ENCODE measurements around the gene OR9Q1.

The OR9Q1 gene

GRCh38 chr11:58164389-58164788 lies 140.7 kb downstream of the OR9Q1 start:
- no peak for TF ChIP-seq CTCF (IDR thresholded peaks at IDR 0.05; ENCODE audit: low read length, missing control alignments)
- DNase-seq (ENCODE audit: low read depth), result no peak
- no peak overlapping the region for H3K4me3 ChIP-seq (replicated peaks; ENCODE audit: low read depth, low read length)

- TF ChIP-seq CTCF (IDR thresholded peaks at IDR 0.05; ENCODE audit: low read length, missing control alignments), result no peak
- no peak overlapping the region for H3K4me3 ChIP-seq (replicated peaks; ENCODE audit: low read depth, low read length)
- DNase-seq (ENCODE audit: low read depth), result no peak
Measured at GRCh38 chr11:58164990-58165389, 141.3 kb downstream of the OR9Q1 start.

- DNase-seq (ENCODE audit: low read depth), result no peak
- TF ChIP-seq CTCF (IDR thresholded peaks at IDR 0.05; ENCODE audit: low read length, missing control alignments), result no peak
Measured at GRCh38 chr11:58165504-58166106, 141.9 kb downstream of the OR9Q1 start.

GRCh38 chr11:58177409-58178054 lies 153.9 kb downstream of the OR9Q1 start:
- no peak overlapping the region for H3K4me3 ChIP-seq (replicated peaks; ENCODE audit: low read depth, low read length)
- TF ChIP-seq CTCF (IDR thresholded peaks at IDR 0.05; ENCODE audit: low read length, missing control alignments), result no peak
- no peak for DNase-seq (ENCODE audit: low read depth)

More at GRCh38 chr11:58165504-58166106, 141.9 kb downstream of the OR9Q1 start:
- no peak overlapping the region for H3K4me3 ChIP-seq (replicated peaks; ENCODE audit: low read depth, low read length)

- TF ChIP-seq CTCF (IDR thresholded peaks at IDR 0.05; ENCODE audit: low read length, missing control alignments), result no peak
- DNase-seq (ENCODE audit: low read depth), result no peak
- no peak overlapping the region for H3K4me3 ChIP-seq (replicated peaks; ENCODE audit: low read depth, low read length)
Measured at GRCh38 chr11:58178444-58178843, 154.8 kb downstream of the OR9Q1 start.

GRCh38 chr11:58179648-58180047 lies 156.0 kb downstream of the OR9Q1 start:
- H3K4me3 ChIP-seq (replicated peaks; ENCODE audit: low read depth, low read length), result no peak overlapping the region
- no peak for TF ChIP-seq CTCF (IDR thresholded peaks at IDR 0.05; ENCODE audit: low read length, missing control alignments)
- no peak for DNase-seq (ENCODE audit: low read depth)

- H3K4me3 ChIP-seq (replicated peaks; ENCODE audit: low read depth, low read length), result no peak overlapping the region
- DNase-seq (ENCODE audit: low read depth), result no peak
- TF ChIP-seq CTCF (IDR thresholded peaks at IDR 0.05; ENCODE audit: low read length, missing control alignments), result no peak
Measured at GRCh38 chr11:58186938-58187337, 163.3 kb downstream of the OR9Q1 start.
